T1000 (cell line): ENCODE data around the gene KDM4D.
"Not testable (repeated sequence)": the region's sequence is repeated elsewhere in the genome, so short reads cannot be mapped to it uniquely, and the experiment has no call there.

Experiments used
- DNase-seq: peaks from one replicate; lab custom pipeline; 2025; ENCODE audit warnings: mixed read lengths; lab: John Stamatoyannopoulos, UW

Gene KDM4D

DNA sequence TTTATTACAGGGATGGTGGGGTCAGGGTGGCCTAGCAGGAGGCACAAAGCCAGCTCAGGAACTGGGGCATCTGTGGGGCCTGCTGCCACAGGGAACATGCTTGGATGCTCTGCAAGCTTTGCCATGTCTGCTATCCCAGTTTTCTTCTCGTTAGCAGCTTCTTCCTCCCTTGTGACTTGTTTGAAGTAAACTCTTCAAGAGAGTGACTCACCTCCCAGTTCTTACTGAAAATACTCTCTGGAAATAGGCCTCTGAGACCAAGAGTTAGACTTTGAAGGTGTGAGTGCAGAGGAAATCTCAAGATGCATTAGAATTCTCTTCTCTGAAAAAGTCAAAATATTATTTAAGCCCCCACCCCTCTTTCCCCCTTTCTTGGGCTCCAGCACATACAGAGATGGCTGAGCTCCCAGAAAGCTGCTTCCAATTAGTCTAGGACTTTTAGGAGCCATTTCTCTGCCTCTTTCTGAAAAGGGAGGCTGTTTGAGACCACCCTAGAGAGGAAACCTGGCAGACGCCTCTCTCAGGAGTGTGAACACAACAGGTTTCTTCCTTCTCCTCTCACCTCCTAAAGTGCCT lies 15.3 kb upstream of the KDM4D start:
- DNase-seq = no peak

DNA sequence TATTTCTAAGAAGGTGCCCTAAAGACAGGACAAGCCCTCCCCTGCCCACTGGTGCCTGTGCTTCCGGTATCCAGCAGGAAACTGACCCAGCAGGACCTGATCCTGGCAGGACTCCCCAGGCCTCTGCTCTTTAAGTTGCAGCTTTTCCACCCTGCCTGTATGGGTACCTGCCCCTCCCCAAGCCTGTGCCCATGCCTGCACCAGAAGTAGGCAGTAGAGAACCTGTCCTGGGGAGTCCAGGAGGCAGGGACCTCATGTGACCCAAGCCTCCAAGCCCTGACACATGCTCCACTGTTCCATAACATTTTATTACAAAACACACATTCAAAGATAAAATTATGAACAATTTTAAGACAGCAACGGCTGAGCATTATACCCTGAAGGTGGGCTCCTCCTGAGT lies 14.3 kb upstream of the KDM4D start:
- no peak for DNase-seq

- no peak for DNase-seq
These were observed 13.0 kb upstream of the KDM4D start for GRCh38 chr11:94960488-94960887.

GRCh38 chr11:94961255-94961654 lies 12.3 kb upstream of the KDM4D start:
- DNase-seq = no peak

DNA sequence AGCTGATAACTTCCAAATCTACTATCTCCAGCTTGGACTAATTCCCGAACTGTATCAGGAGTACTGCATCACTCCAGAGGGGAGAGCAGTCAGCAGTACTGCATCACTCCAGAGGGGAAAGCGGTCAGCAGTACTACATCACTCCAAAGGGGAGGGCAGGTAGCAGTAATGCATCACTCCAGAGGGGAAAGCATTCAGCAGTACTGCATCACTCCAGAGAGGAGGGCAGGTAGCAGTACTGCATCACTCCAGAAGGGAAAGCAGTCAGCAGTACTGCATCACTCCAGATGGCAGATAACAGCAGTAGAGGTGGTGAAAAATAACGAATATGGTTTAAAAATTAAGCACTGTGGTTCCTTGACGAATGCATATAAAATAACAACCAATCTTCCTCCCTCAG lies 8.6 kb upstream of the KDM4D start:
- DNase-seq = no peak

GRCh38 chr11:94968334-94968958 lies 5.1 kb upstream of the KDM4D start:
- no peak for DNase-seq

DNA sequence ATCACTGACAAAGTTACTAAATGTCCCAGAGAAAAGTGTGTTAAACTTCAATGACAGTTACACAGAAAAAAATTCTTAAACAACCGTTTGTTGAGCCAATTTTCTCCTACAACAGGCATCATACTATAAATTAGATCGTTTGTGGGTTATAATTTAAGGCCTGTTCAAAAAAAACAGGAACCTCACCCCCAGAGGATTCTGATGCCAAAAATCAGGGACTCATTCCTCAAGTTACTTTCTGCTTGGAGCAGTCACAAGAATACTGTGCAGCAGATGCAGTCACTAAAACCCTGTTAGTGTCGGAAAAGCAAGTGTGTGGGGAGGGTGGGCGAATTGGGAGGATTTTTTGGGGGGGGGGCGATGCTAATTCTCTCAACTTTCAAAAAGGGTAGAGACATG lies 810 bp upstream of the KDM4D start:
- DNase-seq = no peak

GRCh38 chr11:94974178-94974577 lies 669 bp downstream of the KDM4D start:
- DNase-seq = no peak

DNA sequence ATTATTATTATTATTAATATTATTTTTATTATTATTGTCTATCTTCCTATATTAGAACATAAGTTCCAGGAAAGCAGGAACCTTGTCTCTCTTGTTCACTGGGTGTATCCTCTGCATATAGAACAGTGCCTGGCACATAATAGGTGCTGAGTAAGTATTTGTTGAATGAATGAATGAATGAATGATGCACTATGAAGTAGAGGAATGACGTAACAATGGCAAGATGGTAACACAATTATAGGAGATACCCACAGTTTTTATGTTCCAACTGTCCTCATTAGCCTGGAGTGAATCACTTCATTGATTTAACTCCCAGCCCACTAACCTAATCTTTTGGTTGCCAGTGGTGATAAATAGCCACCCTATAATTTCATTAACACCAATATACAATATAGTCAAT lies 2.1 kb downstream of the KDM4D start:
- no peak for DNase-seq

GRCh38 chr11:94987378-94987777 lies 13.9 kb downstream of the KDM4D start:
- no peak for DNase-seq

DNA sequence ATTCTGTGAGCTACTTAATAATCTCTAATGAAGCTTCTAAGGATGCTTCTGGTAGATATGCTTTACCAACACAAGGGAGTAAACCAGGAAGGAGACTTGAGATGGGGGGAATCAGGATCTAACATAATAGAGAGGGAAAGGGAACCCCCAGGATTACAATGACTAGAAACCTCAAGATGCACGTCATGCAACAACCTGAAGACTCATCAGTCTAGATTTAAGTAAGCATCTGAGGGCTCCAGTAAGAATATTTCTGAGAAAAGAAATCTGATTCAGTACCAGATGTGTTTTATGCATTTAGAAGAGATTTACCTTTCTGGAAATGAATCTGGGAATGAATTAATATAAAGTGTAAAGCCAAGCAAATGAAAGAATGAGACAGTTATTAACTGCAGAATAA lies 15.2 kb downstream of the KDM4D start:
- DNase-seq = no peak

GRCh38 chr11:94993400-94993943 lies 20.0 kb downstream of the KDM4D start:
- no peak for DNase-seq

GRCh38 chr11:94997437-94997836 lies 23.9 kb downstream of the KDM4D start:
- DNase-seq = no peak

DNA sequence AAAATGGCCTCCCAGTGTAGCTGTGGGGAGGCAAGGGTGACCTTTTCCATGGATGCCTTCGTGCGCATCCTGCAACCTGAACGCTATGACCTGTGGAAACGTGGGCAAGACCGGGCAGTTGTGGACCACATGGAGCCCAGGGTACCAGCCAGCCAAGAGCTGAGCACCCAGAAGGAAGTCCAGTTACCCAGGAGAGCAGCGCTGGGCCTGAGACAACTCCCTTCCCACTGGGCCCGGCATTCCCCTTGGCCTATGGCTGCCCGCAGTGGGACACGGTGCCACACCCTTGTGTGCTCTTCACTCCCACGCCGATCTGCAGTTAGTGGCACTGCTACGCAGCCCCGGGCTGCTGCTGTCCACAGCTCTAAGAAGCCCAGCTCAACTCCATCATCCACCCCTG lies 24.8 kb downstream of the KDM4D start:
- DNase-seq = no peak

GRCh38 chr11:95003716-95004115 lies 30.2 kb downstream of the KDM4D start:
- DNase-seq = no peak

DNA sequence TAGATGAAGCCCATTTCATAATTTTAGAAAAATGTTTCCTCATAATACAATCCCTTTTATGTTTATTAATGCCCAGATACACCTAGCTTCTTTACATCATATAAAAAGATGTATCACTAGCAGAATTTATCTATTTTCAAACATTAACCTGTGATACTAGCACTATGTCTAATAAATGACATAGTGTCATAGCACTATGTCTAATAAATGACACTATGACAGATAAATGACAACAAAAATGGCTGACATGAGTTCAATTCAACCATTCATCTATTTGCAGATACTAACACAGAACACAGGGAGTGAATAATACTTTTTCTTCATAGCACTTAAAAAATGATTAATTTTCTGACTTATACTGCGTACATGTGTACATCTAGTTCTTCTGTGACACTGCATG lies 32.1 kb downstream of the KDM4D start:
- DNase-seq = no peak

DNA sequence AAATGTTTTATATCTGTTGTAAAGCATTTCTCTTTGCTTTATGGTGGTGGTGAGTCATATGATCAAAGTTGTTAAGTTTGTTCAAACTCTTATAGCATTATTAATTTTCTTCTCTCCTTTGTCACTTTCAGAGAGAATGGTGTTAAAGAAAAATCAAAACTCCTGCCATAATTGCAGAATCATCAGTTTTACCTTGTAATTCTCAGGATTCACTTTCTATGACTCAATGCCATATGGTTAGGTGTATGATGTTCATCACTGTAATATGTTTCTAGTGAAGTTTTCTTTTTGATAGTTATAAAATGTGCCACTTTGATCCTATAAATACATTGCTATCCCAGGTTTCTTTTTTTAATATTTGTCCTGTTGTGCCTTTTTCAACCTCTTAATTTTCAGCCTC lies 37.9 kb downstream of the KDM4D start:
- DNase-seq = no peak

GRCh38 chr11:95014184-95014821 lies 40.8 kb downstream of the KDM4D start:
- no peak for DNase-seq

DNA sequence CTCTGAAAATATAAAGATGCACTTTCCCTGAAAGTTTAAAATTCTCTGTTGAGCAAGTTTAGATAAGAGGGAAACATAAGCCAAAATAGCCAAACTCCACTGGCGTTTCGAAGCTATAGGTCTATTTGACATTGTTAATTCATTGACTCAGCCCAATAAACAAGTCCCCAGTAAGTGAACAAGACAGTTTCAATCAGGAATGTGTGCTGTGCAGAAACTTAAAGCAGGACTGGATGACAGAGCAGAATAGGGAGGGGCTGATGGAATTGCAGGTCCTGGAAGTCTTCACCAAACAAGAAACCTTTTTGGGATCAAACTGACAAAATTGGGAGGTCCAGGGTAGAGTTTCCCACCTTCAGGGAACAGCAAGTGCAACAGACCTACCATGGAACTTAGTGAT lies 42.6 kb downstream of the KDM4D start:
- no peak for DNase-seq

DNA sequence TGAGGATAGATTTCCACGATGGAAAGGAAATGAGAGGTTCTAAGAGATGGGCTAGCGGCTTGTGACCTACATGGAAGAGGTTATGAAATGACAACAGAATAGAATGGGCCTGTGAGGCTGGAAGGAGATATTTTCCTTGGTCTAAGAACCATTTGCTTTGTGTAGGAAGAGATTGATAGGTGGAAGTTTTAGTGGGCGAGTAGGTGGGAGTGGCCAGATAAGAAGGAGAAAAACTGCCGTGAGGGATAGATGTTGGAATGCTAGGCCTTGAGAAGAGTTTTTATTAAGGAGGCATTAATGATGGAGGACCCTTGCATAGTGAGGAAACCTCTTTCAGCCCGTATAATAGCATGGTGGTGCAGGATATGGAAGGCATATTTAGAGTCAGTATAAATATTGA lies 48.0 kb downstream of the KDM4D start:
- DNase-seq = not testable (repeated sequence)

- no peak for DNase-seq
These were observed 51.4 kb downstream of the KDM4D start, which contains the start of gene KDM4E for GRCh38 chr11:95024958-95025357. Gene KDM4E, plus strand, starts transcription at chr11:95025258. Its CDS starts 300 bp downstream, at chr11:95025558.

DNA sequence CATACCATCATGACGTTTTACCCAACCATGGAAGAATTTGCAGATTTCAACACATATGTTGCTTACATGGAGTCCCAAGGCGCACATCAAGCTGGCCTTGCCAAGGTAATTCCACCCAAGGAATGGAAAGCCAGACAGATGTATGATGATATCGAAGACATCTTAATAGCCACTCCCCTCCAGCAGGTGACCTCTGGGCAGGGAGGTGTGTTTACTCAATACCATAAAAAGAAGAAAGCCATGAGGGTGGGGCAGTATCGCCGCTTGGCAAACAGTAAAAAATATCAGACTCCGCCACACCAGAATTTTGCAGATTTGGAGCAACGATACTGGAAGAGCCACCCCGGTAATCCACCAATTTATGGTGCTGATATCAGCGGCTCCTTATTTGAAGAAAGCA lies 52.1 kb downstream of the KDM4D start:
- DNase-seq = not testable (repeated sequence)

DNA sequence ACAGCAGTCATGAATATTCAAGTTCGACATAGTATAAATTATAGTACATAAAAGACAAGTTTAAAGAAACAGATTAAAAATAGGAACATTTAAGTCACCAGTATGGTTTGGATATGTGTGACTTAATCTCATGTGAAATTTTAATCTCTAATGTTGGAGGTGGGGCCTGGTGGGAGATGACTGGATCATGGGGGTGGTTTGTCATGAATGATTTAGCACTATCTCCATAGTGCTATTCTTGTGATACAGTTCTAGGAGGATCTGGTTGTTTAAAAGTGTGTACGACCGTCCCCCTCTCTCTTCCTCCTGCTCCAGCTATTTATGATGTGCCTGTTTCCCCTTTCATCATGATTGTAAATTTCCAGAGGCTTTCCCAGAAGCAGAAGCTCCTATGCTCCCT lies 54.8 kb downstream of the KDM4D start:
- no peak for DNase-seq
